ENCODE data around the gene CCDC85C.
"Not testable (repeated sequence)": the region's sequence is repeated elsewhere in the genome, so short reads cannot be mapped to it uniquely, and the experiment has no call there.

Gene CCDC85C

GRCh38 chr14:99603471-99604277, at the start of gene CCDC85C:
Gene CCDC85C, minus strand, starts transcription at chr14:99604207. Its CDS starts 248 bp downstream, at chr14:99603959.
- peak; percentile 29 for DNase-seq

- DNase-seq: no peak
Observed at GRCh38 chr14:99651953-99652746, 48.1 kb upstream of the CCDC85C start.

- DNase-seq: no peak
Observed at GRCh38 chr14:99650189-99650588, 46.2 kb upstream of the CCDC85C start.

GRCh38 chr14:99649643-99650042, 45.6 kb upstream of the CCDC85C start:
- no peak for DNase-seq

- DNase-seq: no peak
Observed at GRCh38 chr14:99649219-99649618, 45.2 kb upstream of the CCDC85C start.

- no peak for DNase-seq
Observed at GRCh38 chr14:99648027-99648784, 44.2 kb upstream of the CCDC85C start.

- no peak for DNase-seq
Observed at GRCh38 chr14:99647411-99647810, 43.4 kb upstream of the CCDC85C start.

- DNase-seq: no peak
Observed at GRCh38 chr14:99645545-99646505, 41.8 kb upstream of the CCDC85C start.

GRCh38 chr14:99644723-99645544, 40.9 kb upstream of the CCDC85C start, which contains the start of gene HHIPL1:
Gene HHIPL1, plus strand, starts transcription at chr14:99645129. Its CDS starts 79 bp downstream, at chr14:99645208.
- no peak for DNase-seq

GRCh38 chr14:99644035-99644587, 40.1 kb upstream of the CCDC85C start:
- DNase-seq: no peak

- no peak for DNase-seq
Observed at GRCh38 chr14:99643343-99643742, 39.3 kb upstream of the CCDC85C start.

GRCh38 chr14:99642771-99643170, 38.8 kb upstream of the CCDC85C start:
- not testable (repeated sequence) for DNase-seq

GRCh38 chr14:99637624-99638023, 33.6 kb upstream of the CCDC85C start:
- no peak for DNase-seq

- peak; percentile 32 for DNase-seq
Observed at GRCh38 chr14:99636487-99636886, 32.5 kb upstream of the CCDC85C start.

- DNase-seq: no peak
Observed at GRCh38 chr14:99635116-99635515, 31.1 kb upstream of the CCDC85C start.

GRCh38 chr14:99634443-99634842, 30.4 kb upstream of the CCDC85C start:
- peak; percentile 8 for DNase-seq

GRCh38 chr14:99633918-99634317, 29.9 kb upstream of the CCDC85C start:
- DNase-seq: no peak

- no peak for DNase-seq
Observed at GRCh38 chr14:99633141-99633540, 29.1 kb upstream of the CCDC85C start.

GRCh38 chr14:99632410-99633035, 28.5 kb upstream of the CCDC85C start:
- DNase-seq: no peak

- DNase-seq: no peak
Observed at GRCh38 chr14:99630202-99630601, 26.2 kb upstream of the CCDC85C start.
